Neural progenitor cell (in vitro differentiated cells): ENCODE results near the gene EIF6. TPM values are rescaled to one million over a fixed set of nuclear protein-coding genes. Genes with fewer than 3 reads are reported as not detected.

Source experiments
- DNase-seq: peaks from one replicate; pipeline ENCODE4 v3.0.0-alpha.2; 2016; ENCODE audit warnings: low spot score
- H2AFZ ChIP-seq: fragments of 200-600 bp; sonication (generic); replicated peaks from 2 replicates; pipeline ENCODE4 v1.6.1; 2016; ENCODE audit warnings: antibody characterized with exemption
- H3F3A ChIP-seq: fragments of 200-600 bp; sonication (generic); 2 replicates; pipeline ENCODE4 v1.6.1; 2016; ENCODE audit warnings: antibody characterized with exemption, low read depth
- H3K27ac ChIP-seq: fragments of 200-600 bp; sonication (generic); 2 replicates; pipeline ENCODE4 v1.5.1; 2016; ENCODE audit warnings: mild to moderate bottlenecking
- H3K27me3 ChIP-seq: fragments of 200-600 bp; sonication (generic); 2 replicates; pipeline ENCODE4 v1.6.1; 2016; ENCODE audit warnings: mild to moderate bottlenecking, moderate library complexity
- H3K36me3 ChIP-seq: fragments of 200-600 bp; sonication (generic); 2 replicates; pipeline ENCODE4 v1.5.1; 2016
- H3K4me1 ChIP-seq: fragments of 200-600 bp; sonication (generic); 2 replicates; pipeline ENCODE4 v1.6.1; 2016; ENCODE audit warnings: mixed run types
- H3K4me2 ChIP-seq: fragments of 200-600 bp; sonication (generic); 2 replicates; pipeline ENCODE4 v1.6.1; 2016
- H3K4me3 ChIP-seq: fragments of 200-600 bp; sonication (generic); 2 replicates; pipeline ENCODE4 v1.5.1; 2016
- H3K79me2 ChIP-seq: fragments of 200-600 bp; sonication (generic); 2 replicates; pipeline ENCODE4 v1.6.1; 2016; ENCODE audit warnings: low read depth
- H3K9ac ChIP-seq: fragments of 200-600 bp; sonication (generic); 2 replicates; pipeline ENCODE4 v1.6.1; 2016
- H3K9me3 ChIP-seq: fragments of 200-600 bp; sonication (generic); 2 replicates; pipeline ENCODE4 v1.5.1; 2016; ENCODE audit warnings: low read depth
- H4K20me1 ChIP-seq: fragments of 200-600 bp; sonication (generic); 2 replicates; pipeline ENCODE4 v1.6.1; 2016; ENCODE audit warnings: low read depth
- H3K27ac Mint-ChIP-seq: 3 replicates; pipeline ENCODE4 v1.8.0; 2021; ENCODE audit warnings: mixed read lengths
- H3K27me3 Mint-ChIP-seq: 2 replicates; pipeline ENCODE4 v1.8.0; 2022; ENCODE audit warnings: low read depth, mild to moderate bottlenecking, inconsistent platforms, moderate library complexity, mixed read lengths; ENCODE audit not compliant: insufficient read depth
- H3K36me3 Mint-ChIP-seq: 3 replicates; pipeline ENCODE4 v1.8.0; 2021; ENCODE audit warnings: mixed read lengths
- H3K4me1 Mint-ChIP-seq: 3 replicates; pipeline ENCODE4 v1.8.0; 2021; ENCODE audit warnings: mixed read lengths
- H3K4me3 Mint-ChIP-seq: 3 replicates; pipeline ENCODE4 v1.8.0; 2021; ENCODE audit warnings: mild to moderate bottlenecking, moderate library complexity, mixed read lengths
- H3K9me3 Mint-ChIP-seq: 3 replicates; pipeline ENCODE4 v1.8.0; 2020; ENCODE audit warnings: mixed read lengths
- EZH2 ChIP-seq: fragments of 200-600 bp; sonication (generic); IDR thresholded peaks from 2 replicates; pipeline ENCODE4 v1.6.1; 2017; ENCODE audit warnings: antibody characterized with exemption, mild to moderate bottlenecking, moderate library complexity
- EZH2phosphoT487 ChIP-seq: fragments of 200-600 bp; sonication (generic); IDR thresholded peaks from 2 replicates; pipeline ENCODE4 v1.6.1; 2017; ENCODE audit warnings: antibody characterized with exemption
- total RNA-seq: library from RNA; depleted of rRNA; stranded (reverse); fragments of >200 nt; gene quantifications from 2 replicates; pipeline ENCODE4 v1.2.3, GENCODE V29; 2015; ENCODE audit warnings: low replicate concordance
- TF ChIP-seq, protein P1 (sequence below): fragments of 200-600 bp; sonication (generic); IDR thresholded peaks from 2 replicates; pipeline ENCODE4 v1.5.1; 2017; ENCODE audit warnings: antibody characterized with exemption, mild to moderate bottlenecking

The EIF6 gene
- total RNA-seq, 1 donor from 2014 or later = 47.5 TPM

DNA sequence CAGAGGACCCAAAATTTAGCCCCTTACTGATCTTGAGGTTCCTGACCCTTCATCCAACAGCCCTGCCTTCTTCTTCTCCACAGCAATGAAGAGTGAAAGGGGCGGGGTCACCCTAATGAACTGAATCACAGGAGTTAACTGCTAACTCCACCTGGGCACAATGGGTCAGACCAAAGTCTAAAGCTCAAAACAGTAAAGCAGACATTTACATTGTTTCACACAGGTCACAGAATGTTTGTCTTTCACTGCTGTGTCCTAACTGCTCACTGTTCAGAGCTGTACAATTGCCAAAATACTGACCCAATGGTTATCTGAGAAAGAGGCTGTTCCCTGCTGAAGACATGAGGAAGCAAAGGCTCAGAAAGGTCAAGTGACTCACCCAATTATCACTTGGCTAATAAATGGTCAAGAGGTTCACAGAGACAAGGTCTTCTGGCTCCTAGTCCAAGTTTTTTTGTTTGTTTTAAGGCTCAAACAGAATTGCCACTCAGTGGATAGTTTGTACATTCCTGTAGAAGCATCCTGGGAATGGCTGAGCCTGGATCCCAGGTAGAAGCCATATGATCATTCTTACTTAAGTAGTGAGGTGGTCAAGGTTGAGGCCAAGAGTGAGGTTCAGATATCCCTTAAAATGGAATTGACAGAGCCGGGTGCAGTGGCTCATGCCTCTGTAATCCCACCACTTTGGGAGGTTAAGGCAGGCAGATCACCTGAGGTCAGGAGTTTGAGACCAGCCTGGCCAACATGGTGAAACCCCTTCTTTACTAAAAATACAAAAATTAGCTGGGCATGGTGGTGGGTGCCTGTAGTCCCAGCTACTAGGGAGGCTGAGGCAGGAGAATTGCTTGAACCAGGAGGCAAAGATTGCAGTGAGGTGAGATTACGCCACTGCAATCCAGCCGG, 42.8 kb upstream of the EIF6 start:
- DNase-seq = no peak
- Histone ChIP-seq H3K4me3 (no peak overlapping the region), H3F3A (no peaks in the 10 kb centered on the region), H3K9me3 (no peaks in the 10 kb centered on the region), H4K20me1 (no peaks in the 10 kb centered on the region), H3K4me2 (no peak overlapping the region), H2AFZ (no peak overlapping the region), H3K27ac (no peak overlapping the region), H3K36me3 (no peaks in the 10 kb centered on the region), H3K79me2 (no peaks in the 10 kb centered on the region), H3K27me3 (no peaks in the 10 kb centered on the region), H3K9ac (no peak overlapping the region), H3K4me1 (no peaks in the 10 kb centered on the region)
- H3K36me3 Mint-ChIP-seq = peaks cover 2% of the 10 kb centered on the region
- no peak overlapping the region for H3K27ac Mint-ChIP-seq
- H3K4me3 Mint-ChIP-seq = no peak overlapping the region
- no peaks in the 10 kb centered on the region for H3K9me3 Mint-ChIP-seq
- TF ChIP-seq EZH2phosphoT487 = no peak
- no peak for TF ChIP-seq EZH2
- TF ChIP-seq, protein P1, sequence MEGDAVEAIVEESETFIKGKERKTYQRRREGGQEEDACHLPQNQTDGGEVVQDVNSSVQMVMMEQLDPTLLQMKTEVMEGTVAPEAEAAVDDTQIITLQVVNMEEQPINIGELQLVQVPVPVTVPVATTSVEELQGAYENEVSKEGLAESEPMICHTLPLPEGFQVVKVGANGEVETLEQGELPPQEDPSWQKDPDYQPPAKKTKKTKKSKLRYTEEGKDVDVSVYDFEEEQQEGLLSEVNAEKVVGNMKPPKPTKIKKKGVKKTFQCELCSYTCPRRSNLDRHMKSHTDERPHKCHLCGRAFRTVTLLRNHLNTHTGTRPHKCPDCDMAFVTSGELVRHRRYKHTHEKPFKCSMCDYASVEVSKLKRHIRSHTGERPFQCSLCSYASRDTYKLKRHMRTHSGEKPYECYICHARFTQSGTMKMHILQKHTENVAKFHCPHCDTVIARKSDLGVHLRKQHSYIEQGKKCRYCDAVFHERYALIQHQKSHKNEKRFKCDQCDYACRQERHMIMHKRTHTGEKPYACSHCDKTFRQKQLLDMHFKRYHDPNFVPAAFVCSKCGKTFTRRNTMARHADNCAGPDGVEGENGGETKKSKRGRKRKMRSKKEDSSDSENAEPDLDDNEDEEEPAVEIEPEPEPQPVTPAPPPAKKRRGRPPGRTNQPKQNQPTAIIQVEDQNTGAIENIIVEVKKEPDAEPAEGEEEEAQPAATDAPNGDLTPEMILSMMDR = no peak
- H3K27me3 Mint-ChIP-seq = no peaks in the 10 kb centered on the region
- peaks cover 12% of the 10 kb centered on the region for H3K4me1 Mint-ChIP-seq

DNA sequence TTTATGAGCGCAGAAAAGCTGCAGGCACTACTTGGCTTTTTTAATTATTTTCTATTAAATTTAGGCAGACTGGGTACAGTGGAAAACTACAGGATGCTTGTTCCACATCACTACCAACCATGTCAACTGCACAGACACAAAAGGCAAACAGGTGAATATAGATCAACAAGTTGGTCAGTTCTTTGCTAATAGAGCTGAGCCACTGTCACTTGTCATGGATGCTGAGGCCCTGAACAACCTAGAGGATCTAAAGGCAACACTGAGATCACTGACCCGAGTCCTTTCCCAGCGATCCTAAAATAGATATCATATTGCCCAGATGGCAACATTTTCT, 42.1 kb upstream of the EIF6 start:
- Histone ChIP-seq H2AFZ (no peak overlapping the region), H3K27me3 (no peaks in the 10 kb centered on the region), H3K4me3 (no peak overlapping the region), H4K20me1 (no peaks in the 10 kb centered on the region), H3K9ac (no peak overlapping the region), H3K4me2 (no peak overlapping the region), H3K9me3 (no peaks in the 10 kb centered on the region), H3F3A (no peaks in the 10 kb centered on the region), H3K27ac (no peak overlapping the region), H3K36me3 (no peaks in the 10 kb centered on the region), H3K4me1 (no peaks in the 10 kb centered on the region), H3K79me2 (no peaks in the 10 kb centered on the region)
- no peak for DNase-seq
- H3K36me3 Mint-ChIP-seq = peaks cover 2% of the 10 kb centered on the region
- H3K9me3 Mint-ChIP-seq = no peaks in the 10 kb centered on the region
- TF ChIP-seq EZH2 (no peak), EZH2phosphoT487 (no peak)
- TF ChIP-seq, protein P1 = no peak
- H3K4me1 Mint-ChIP-seq = peaks cover 12% of the 10 kb centered on the region
- no peak overlapping the region for H3K27ac Mint-ChIP-seq
- no peaks in the 10 kb centered on the region for H3K27me3 Mint-ChIP-seq
- H3K4me3 Mint-ChIP-seq = no peak overlapping the region

DNA sequence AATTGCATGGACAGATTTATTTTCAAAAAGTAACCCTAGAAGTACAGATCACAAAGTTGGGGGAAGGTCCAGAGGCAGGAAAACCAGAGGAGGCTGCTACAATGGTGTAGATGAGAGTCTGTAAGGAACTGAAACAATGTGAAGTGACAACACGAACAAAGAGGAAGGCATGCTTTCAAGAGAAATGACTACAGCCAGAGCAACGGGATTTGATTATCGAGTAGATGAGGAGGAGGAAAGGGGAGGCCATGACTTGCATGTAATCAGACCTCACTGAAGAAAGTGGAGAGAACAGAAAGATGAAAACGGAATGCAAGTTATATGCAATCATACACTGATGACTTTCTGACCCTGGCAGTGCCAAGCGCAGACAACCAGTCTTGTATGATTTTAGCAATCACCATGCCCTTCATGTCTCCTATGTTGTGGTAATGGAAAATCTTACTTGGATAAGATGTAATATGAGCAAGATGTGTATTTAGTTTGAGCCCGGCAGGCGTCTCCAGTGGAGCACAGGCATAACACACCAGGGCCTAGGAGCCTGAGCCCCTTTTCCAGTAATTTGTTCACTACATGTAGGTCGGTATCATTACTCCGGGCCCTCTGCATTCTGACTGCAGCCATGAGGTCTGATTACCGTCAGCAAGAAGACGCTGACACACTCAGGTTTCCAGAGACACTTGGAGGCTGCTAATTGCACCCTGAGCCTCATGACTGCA, 41.6 kb upstream of the EIF6 start:
- no peak overlapping the region for H3K27ac Mint-ChIP-seq

More for the DNA sequence above, 41.6 kb upstream of the EIF6 start:
- no peak overlapping the region for H3K4me3 Mint-ChIP-seq
- no peaks in the 10 kb centered on the region for H3F3A ChIP-seq
- peaks cover 12% of the 10 kb centered on the region for H3K4me1 Mint-ChIP-seq
- H3K36me3 Mint-ChIP-seq = peaks cover 2% of the 10 kb centered on the region
- no peaks in the 10 kb centered on the region for H3K9me3 Mint-ChIP-seq
- H3K4me2 ChIP-seq = no peak overlapping the region
- H3K9me3 ChIP-seq = no peaks in the 10 kb centered on the region
- H4K20me1 ChIP-seq = no peaks in the 10 kb centered on the region
- no peak overlapping the region for H2AFZ ChIP-seq
- no peak overlapping the region for H3K4me3 ChIP-seq
- DNase-seq = no peak
- H3K27me3 Mint-ChIP-seq = no peaks in the 10 kb centered on the region
- peak overlapping the region; percentile 18 for H3K9ac ChIP-seq
- H3K27me3 ChIP-seq = no peaks in the 10 kb centered on the region
- no peaks in the 10 kb centered on the region for H3K4me1 ChIP-seq
- TF ChIP-seq EZH2phosphoT487 = no peak
- TF ChIP-seq, protein P1 = no peak
- TF ChIP-seq EZH2 = no peak
- no peak overlapping the region for H3K27ac ChIP-seq
- no peaks in the 10 kb centered on the region for H3K36me3 ChIP-seq
- H3K79me2 ChIP-seq = no peaks in the 10 kb centered on the region
